Spleen (tissue), 11 donors: ENCODE data around the gene FLG. TPM values are rescaled to one million over a fixed set of nuclear protein-coding genes. Genes with fewer than 3 reads are reported as not detected.
"Not testable (repeated sequence)": the region's sequence is repeated elsewhere in the genome, so short reads cannot be mapped to it uniquely, and the experiment has no call there.

Experiments used
- DNase-seq: peaks from one replicate; pipeline ENCODE4 v3.0.0-alpha.2; 2020
- H3K27ac ChIP-seq, 8 donors: fragments of 200-600 bp; sonication (generic) in 7 of 8; 1 replicate in 4 of 8; 2 replicates in 4 of 8; pipeline versions ENCODE4 v1.5.0 to v1.8.0; 2016 to 2021; ENCODE audit warnings: inconsistent platforms in 4 of 8, mild to moderate bottlenecking in 4 of 8, moderate library complexity in 1 of 8
- H3K27me3 ChIP-seq, 7 donors: fragments of 200-600 bp; sonication (generic) in 6 of 7; replicated peaks in 1 of 7; 1 replicate in 4 of 7; 2 replicates in 3 of 7; pipeline versions ENCODE4 v1.5.0 to v1.8.0; 2016 to 2021; ENCODE audit warnings: inconsistent platforms in 3 of 7, mild to moderate bottlenecking in 1 of 7
- H3K36me3 ChIP-seq, 6 donors: fragments of 200-600 bp; sonication (generic) in 5 of 6; 1 replicate in 4 of 6; 2 replicates in 2 of 6; pipeline versions ENCODE4 v1.5.0 to v1.8.0; 2016 to 2021; ENCODE audit warnings: inconsistent platforms in 2 of 6
- H3K4me1 ChIP-seq, 6 donors: fragments of 200-600 bp; sonication (generic) in 5 of 6; 1 replicate in 3 of 6; 2 replicates in 3 of 6; pipeline versions ENCODE4 v1.5.0 to v1.8.0; 2016 to 2021; ENCODE audit warnings: inconsistent platforms in 3 of 6
- H3K4me3 ChIP-seq, 8 donors: fragments of 200-600 bp; sonication (generic) in 7 of 8; 1 replicate in 4 of 8; 2 replicates in 4 of 8; pipeline versions ENCODE4 v1.5.0 to v1.8.0; 2016 to 2021; ENCODE audit warnings: inconsistent platforms in 4 of 8, mild to moderate bottlenecking in 4 of 8, moderate library complexity in 2 of 8
- H3K9me3 ChIP-seq, 8 donors: fragments of 200-600 bp; sonication (generic) in 7 of 8; 1 replicate in 4 of 8; 2 replicates in 4 of 8; pipeline versions ENCODE4 v1.5.0 to v1.8.0; 2016 to 2021; ENCODE audit warnings: inconsistent platforms in 4 of 8
- POLR2A ChIP-seq, 3 donors: fragments of 450-650 bp; IDR thresholded peaks; one replicate each; pipeline ENCODE4 v1.5.1; 2017; ENCODE audit warnings: antibody characterized with exemption in 3 of 3, mild to moderate bottlenecking in 1 of 3
- POLR2AphosphoS5 ChIP-seq, 3 donors: sonication (generic); formaldehyde crosslinking; IDR thresholded peaks; one replicate each; pipeline ENCODE4 v1.5.1; 2017; ENCODE audit warnings: antibody characterized with exemption in 3 of 3
- WGBS, 5 donors: extraction: QIAGEN DNeasy Blood & Tissue Kit in 3 of 5; methylation state at CpG; one replicate each; pipeline versions ENCODE4 v1.1.5 to v1.1.7; 2013 to 2018; 5-methylcytosine and 5-hydroxymethylcytosine counted together
- intact Hi-C: fragments of 100-400 bp; cut with DNase I; formaldehyde crosslinking; loops from one replicate; pipeline ENCODE4 v1.15.0; 2023; ENCODE audit warnings: low total_unique reads
- polyA plus RNA-seq, 3 donors: library from polyadenylated mRNA; stranded (reverse); fragments of 200-250 nt; gene quantifications; one replicate each; pipeline ENCODE4 v1.2.1, GENCODE V29; 2013
- total RNA-seq, 7 donors: library from RNA; depleted of rRNA in 3 of 7; stranded (reverse); fragments of >200 nt in 3 of 7; fragmentation: NEBNext Ultra II Directional in 4 of 7; extraction: Animal tissue kit (Norgen Biotek cat#: 25700) in 4 of 7; gene quantifications; one replicate each; pipeline versions ENCODE4 v1.1.0 to v1.2.1, GENCODE V29; 2016 to 2021
- TF ChIP-seq, protein P1 (sequence below), 11 experiments: fragments of 200-600 bp in 7 of 11; fragments of 450-650 bp in 4 of 11; sonication (generic) in 4 of 11; IDR thresholded peaks in 8 of 11; conservative IDR thresholded peaks in 3 of 11; 1 replicate in 7 of 11; 2 replicates in 4 of 11; pipeline versions ENCODE4 v1.4.0 to v1.8.0; 2016 to 2021; ENCODE audit warnings: antibody characterized with exemption in 11 of 11, inconsistent platforms in 4 of 11, mild to moderate bottlenecking in 1 of 11
- donor health status: healthy with polysubstance abuse.
- donor health status: DM: no; HTN: no; CAD: no; lungs with moderate emphysema.
- donor health status: DM: no; HTN: no; CAD: no.
- donor health status: Bipolar disorder and iron deficiency.
- donor health status: healthy.
- donor health status: DM: no; HTN: no; CAD: no.
- donor health status: DM: yes; HTN: yes; CAD: no.

FLG gene
- total and polyA plus RNA-seq, 10 donors, result under 0.01 to 0.20 (median 0.03) TPM; not detected in 7

- WGBS, 5 donors, result 71 to 90% (median 83%) methylated on average over 1 of the region's 1 CpG
- Histone ChIP-seq H3K4me3 (no peak overlapping the region), H3K27me3 (no peaks in the 10 kb centered on the region), H3K36me3 (no peaks in the 10 kb centered on the region), H3K4me1 (no peaks in the 10 kb centered on the region), H3K9me3 (no peaks in the 10 kb centered on the region), H3K27ac (no peak overlapping the region)
- intact Hi-C loops, result no loop called here
- DNase-seq, result no peak
- TF ChIP-seq POLR2A (IDR thresholded peaks at IDR 0.05), result no peak
- TF ChIP-seq, protein P1, sequence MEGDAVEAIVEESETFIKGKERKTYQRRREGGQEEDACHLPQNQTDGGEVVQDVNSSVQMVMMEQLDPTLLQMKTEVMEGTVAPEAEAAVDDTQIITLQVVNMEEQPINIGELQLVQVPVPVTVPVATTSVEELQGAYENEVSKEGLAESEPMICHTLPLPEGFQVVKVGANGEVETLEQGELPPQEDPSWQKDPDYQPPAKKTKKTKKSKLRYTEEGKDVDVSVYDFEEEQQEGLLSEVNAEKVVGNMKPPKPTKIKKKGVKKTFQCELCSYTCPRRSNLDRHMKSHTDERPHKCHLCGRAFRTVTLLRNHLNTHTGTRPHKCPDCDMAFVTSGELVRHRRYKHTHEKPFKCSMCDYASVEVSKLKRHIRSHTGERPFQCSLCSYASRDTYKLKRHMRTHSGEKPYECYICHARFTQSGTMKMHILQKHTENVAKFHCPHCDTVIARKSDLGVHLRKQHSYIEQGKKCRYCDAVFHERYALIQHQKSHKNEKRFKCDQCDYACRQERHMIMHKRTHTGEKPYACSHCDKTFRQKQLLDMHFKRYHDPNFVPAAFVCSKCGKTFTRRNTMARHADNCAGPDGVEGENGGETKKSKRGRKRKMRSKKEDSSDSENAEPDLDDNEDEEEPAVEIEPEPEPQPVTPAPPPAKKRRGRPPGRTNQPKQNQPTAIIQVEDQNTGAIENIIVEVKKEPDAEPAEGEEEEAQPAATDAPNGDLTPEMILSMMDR (IDR thresholded peaks at IDR 0.05 in 8 of 11, conservative IDR thresholded peaks at IDR 0.05 in 3 of 11), result no peak
- no peak for TF ChIP-seq POLR2AphosphoS5 (IDR thresholded peaks at IDR 0.05)
These were observed 3.9 kb upstream of the FLG start for GRCh38 chr1:152328801-152329391.

- TF ChIP-seq POLR2AphosphoS5 (IDR thresholded peaks at IDR 0.05), result no peak
- TF ChIP-seq POLR2A (IDR thresholded peaks at IDR 0.05), result no peak
- TF ChIP-seq, protein P1 (IDR thresholded peaks at IDR 0.05 in 8 of 11, conservative IDR thresholded peaks at IDR 0.05 in 3 of 11), result no peak
- Histone ChIP-seq H3K4me1 (no peaks in the 10 kb centered on the region), H3K27ac (no peak overlapping the region), H3K4me3 (no peak overlapping the region), H3K36me3 (no peaks in the 10 kb centered on the region), H3K9me3 (peaks cover 0 to 9% (median 0%) of the 10 kb centered on the region in 8 donors), H3K27me3 (peaks cover 0 to 12% (median 0%) of the 10 kb centered on the region in 7 donors)
- intact Hi-C loops, result no loop called here
- 76 to 100% (median 84%) methylated on average over 1 of the region's 1 CpG for WGBS, 5 donors
- DNase-seq, result no peak
These were observed 11.1 kb downstream of the FLG start for GRCh38 chr1:152313970-152314369.

DNA sequence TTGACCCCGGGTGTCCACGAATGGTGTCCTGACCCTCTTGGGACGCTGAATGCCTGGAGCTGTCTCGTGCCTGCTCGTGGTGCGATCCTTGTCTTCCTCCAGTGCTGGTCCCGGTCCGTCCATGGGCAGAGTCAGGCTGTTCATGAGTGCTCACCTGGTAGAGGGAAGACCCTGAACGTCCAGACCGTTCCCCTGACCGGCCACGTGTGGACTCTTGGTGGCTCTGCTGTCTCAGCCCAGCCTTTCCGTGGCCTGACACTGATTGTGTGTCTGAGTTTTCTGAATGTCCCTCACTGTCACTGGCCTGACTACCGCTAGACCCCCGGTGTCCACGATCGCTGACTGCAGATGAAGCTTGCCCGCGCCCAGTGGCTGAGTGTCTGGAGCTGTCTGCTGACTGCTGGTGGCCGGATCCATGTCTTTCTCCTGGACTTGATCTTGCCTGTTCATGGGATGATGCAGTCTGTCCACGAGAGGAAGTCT lies 11.7 kb downstream of the FLG start:
- WGBS, 5 donors, result 92 to 98% (median 94%) methylated on average over 18 to 21 of the region's 21 CpGs
- H3K4me1 ChIP-seq, result no peaks in the 10 kb centered on the region

GRCh38 chr1:152312169-152312568 lies 12.9 kb downstream of the FLG start:
- H3K27me3 ChIP-seq, H3K4me1 ChIP-seq, H3K27ac ChIP-seq, DNase-seq, H3K4me3 ChIP-seq, intact Hi-C loops, H3K36me3 ChIP-seq, H3K9me3 ChIP-seq: not testable (repeated sequence)
- WGBS, 5 donors, result 91 to 95% (median 92%) methylated on average over 9 to 13 of the region's 13 CpGs

More for the DNA sequence above, 11.7 kb downstream of the FLG start:
- H3K36me3 ChIP-seq, result no peaks in the 10 kb centered on the region
- TF ChIP-seq POLR2A (IDR thresholded peaks at IDR 0.05), result no peak
- TF ChIP-seq, protein P1 (IDR thresholded peaks at IDR 0.05 in 8 of 11, conservative IDR thresholded peaks at IDR 0.05 in 3 of 11), result no peak
- TF ChIP-seq POLR2AphosphoS5 (IDR thresholded peaks at IDR 0.05), result no peak
- DNase-seq, result peak; percentile 50
- H3K9me3 ChIP-seq, result peaks cover 0 to 9% (median 0%) of the 10 kb centered on the region in 8 donors
- H3K27ac ChIP-seq, result no peak overlapping the region
- peaks cover 0 to 9% (median 0%) of the 10 kb centered on the region in 7 donors for H3K27me3 ChIP-seq
- H3K4me3 ChIP-seq, result no peak overlapping the region
- intact Hi-C loops, result no loop called here
